Activated CD4-positive, alpha-beta T cell treated with anti-CD3 and anti-CD28 coated beads, Interleukin-2, amount 50 U/mL, for 16 hours (primary cell): ENCODE measurements around the gene RPL29.
A peak's percentile ranks its signal among the peaks of the same experiment; 100 is the strongest.

ENCODE experiments used
- DNase-seq: peaks from one replicate; pipeline ENCODE4 v3.0.0-alpha.2; 2020

RPL29 gene

DNA sequence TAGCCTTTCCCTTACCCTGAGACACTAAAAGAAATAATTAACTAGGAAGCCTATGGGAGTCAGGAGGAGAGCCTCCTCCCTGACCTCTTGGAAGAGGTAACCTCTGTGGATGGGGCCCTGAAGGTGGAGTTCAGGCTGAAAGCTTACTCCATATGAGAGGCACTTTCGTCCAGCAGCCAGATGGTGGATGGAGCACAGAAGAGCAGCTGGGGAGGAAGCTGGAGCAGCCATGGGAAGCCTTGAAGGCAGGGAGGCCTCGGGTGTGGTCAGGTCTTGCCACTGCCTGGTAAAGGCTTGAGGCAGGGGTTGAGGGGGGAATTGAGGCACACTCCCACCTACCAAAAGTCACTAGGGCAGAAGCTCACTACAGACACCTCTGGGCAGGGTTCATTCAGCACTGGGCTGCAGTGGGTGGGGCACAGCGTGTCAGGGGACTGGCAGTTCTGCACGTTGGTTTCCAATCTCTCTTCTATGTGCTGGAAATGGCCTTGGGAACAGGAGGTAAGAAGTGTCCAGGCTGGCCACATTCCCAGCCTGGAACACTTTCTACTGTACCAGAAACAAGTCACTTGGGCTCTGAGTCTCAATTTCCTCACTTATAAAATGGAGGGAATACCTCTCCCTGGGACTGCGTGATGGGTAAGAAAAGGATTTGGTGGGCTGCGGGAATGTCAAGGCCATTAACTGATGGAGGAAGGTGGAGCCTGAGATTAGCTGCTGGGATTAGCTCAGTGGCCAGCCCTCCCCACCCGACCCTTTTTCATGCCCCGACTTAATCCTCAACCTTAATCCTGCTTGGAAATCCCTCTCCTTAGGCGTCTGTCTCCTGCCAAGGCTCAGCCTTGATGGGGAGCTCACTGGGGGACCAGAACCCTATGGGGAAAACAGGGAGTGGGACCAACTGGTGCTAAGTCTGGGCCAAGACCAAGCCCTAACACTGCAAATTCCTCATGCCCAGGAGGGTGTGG, 33.8 kb downstream of the RPL29 start:
- no peak for DNase-seq

DNA sequence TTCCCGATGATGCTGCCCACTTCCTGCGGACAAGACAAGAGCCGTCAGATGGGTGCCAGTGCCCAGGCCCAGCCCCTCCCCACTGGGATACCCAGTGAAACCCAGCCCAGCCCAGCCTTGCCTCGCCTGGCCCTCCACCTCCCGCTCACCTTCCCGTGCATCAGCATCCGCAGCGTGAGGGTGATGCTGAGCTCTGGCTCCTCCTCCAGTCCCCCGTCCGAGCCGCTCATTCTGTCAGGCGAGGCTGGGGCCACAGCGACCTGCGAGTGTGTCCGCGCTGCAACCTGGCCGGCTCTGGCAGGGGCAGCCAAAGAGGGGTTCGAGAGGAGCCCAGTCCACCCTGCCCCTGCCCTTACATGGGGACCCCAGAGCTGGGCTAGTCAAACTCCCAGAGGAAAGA, 34.7 kb downstream of the RPL29 start:
- no peak for DNase-seq

DNA sequence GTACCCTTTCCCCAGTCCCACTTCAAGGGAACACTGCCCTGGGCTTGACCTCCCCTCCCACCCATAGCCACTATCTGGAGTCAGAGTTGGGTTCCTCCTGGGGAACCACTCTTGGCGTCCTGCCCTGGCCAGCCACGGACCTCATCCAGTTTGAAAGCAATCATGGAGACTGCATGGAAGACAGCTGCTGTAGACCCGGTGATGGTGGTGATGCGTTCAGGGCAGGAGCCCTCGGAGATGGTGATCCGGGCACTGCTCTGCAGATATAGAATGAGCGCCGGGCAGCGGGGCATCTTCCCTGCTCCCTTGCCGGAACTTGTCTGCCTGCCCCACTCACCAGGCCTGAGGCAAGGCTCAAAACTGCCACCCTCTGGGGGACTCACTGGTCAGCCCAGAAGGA, 35.3 kb downstream of the RPL29 start:
- no peak for DNase-seq

DNA sequence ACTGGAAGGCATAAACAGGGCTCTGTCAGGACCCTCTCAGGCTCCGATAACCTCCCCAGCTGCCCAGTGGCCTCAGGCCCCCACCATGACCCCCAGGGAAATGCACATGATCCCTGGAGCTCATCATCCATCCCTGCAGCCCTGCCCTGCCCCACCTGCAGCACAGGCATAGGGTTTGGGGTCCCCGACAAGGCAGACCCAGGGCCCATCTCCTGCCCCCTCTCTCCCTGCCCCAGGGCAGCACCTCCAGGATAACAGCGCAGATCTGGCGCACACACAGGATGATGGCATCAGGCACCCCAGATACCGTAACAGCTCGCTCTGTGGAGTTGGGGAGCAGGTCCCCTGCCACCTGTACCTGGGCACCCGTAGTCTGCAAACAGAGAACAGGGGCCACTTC, 36.0 kb downstream of the RPL29 start:
- no peak for DNase-seq

DNA sequence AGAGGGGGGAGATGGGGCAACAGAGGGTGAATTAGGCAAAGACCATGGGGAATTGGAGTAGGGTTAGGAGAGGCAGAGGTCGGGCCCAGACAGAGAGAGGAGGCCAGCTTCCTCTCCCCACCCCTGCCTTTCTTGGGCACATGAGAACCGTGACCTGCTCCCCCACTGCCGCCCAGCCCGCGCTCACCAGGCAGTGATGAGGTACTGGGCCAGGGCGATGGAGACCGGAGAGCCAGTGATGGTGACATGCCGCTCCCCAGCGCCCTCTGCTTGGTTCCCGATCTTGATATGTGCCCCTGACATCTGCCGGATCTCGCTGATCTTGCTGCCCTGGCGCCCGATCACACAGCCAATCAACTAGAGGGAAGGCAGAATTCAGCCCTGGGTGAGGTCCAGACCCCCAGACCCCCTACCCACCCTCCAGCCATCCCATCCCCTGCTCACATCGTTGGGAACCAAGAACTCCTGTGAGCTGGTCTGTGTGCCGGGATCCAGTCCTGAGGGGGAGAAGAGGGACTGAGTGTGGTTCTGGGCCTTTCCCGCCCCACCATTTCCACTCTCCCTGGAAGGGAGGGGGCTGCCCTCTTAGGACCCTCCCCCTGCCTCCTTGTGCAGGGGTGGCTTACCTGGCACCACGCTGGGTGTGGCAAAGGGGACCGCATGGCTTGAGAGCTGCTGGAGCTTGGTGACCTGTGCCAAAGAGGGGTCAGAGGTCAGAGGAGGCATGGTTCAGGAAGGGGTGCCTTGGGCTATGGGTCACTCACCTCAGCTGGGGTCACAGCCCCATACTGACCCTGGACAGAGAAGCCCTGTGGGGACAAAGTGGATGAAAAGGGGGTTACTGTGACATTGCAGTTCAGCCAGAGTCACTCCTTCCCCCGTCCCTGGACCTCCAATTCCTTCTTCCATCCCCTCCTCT, 36.8 kb downstream of the RPL29 start:
- no peak for DNase-seq

DNA sequence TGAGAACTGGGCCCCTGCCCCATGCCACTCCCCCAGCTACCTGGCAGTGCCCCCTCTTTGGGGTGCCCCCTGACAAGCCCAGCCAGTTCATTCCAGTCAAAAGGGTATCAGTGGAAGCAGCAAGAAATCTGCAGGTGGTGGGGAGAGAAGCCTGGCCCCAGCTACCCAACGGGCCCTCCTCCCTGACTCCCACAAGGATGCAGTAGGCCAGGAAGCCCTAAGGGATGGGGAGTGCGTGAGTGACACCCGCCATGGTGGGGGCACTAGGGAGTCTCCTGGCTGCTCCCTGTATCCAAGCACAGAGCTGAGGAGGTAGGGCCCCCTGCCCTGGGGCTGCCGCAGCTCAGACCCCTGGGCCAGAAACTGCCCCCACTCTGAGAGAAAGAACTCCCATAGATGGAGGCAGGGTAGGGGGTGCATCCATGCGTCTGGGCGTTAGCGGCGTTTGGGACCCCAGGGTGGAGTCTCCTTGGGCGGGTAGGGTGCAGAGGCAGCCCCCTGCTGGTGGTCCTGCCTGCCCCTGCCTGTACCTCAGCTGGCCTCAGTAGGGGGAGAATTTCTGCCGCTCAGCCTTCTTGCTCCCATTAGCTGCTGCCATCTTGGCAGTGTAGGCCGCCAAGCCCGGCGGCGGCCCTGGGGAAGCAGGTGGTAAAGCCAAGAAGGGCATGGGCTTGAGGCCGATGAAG, 38.0 kb downstream of the RPL29 start:
- DNase-seq = no peak

DNA sequence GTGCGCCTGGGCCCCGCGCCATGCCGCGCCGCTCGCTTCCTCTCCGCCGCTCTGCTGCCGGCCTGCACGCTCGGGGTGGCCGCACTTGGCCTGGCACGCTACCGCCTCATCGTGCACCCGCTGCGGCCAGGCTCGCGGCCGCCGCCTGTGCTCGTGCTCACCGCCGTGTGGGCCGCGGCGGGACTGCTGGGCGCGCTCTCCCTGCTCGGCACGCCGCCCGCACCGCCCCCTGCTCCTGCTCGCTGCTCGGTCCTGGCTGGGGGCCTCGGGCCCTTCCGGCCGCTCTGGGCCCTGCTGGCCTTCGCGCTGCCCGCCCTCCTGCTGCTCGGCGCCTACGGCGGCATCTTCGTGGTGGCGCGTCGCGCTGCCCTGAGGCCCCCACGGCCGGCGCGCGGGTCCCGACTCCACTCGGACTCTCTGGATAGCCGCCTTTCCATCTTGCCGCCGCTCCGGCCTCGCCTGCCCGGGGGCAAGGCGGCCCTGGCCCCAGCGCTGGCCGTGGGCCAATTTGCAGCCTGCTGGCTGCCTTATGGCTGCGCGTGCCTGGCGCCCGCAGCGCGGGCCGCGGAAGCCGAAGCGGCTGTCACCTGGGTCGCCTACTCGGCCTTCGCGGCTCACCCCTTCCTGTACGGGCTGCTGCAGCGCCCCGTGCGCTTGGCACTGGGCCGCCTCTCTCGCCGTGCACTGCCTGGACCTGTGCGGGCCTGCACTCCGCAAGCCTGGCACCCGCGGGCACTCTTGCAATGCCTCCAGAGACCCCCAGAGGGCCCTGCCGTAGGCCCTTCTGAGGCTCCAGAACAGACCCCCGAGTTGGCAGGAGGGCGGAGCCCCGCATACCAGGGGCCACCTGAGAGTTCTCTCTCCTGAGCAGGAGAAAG, 39.6 kb downstream of the RPL29 start:
- DNase-seq = peak; percentile 26

DNA sequence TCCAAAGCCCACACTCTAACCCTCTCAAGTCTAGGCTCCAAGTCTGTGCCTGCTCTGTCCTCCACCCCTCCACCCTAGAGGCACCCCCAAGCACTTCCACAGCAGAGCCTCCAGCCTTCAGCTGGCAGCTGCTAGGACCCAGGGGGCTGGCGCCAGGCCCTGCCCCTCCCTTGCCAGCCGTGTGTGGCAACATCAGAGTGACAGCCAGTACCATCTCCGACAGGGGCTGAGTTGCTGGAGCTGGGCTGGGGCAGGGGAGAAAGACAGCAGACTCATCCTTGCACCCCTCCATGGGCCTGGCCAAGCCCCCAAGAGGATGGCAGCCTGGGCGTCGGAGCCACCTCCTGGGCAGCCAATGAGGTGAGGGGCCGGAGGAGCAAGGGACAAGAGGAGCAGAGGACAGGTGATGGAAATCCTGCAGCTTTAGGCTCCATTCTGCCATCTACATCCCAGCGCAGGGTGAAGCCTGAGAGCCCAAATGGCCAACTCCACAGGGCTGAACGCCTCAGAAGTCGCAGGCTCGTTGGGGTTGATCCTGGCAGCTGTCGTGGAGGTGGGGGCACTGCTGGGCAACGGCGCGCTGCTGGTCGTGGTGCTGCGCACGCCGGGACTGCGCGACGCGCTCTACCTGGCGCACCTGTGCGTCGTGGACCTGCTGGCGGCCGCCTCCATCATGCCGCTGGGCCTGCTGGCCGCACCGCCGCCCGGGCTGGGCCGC, 40.4 kb downstream of the RPL29 start, which contains the start of gene GPR62:
Gene GPR62 (plus strand): TSS at position 207 of the 718 bp plus-strand sequence. CDS start 272 bp downstream, at position 479.
- no peak for DNase-seq

DNA sequence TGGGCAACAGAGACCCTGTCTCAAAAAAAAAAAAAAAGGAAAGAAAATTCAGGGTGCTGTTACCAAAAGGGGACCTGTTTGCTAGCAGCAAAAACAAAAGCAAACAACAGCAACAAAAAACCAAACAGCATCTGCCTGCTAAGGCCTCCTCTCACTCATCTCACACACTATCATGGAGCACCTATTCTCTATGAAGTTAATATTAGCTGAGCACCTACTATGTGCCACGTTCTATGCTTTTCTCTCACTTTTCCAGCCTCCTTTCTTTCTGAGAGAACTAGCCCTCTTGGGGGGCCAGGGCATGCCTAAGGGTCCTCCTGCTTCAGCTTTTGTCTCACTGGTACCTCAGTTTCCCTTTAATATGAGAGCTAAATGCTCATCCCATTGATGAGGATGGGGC, 41.0 kb downstream of the RPL29 start:
- DNase-seq = no peak

DNA sequence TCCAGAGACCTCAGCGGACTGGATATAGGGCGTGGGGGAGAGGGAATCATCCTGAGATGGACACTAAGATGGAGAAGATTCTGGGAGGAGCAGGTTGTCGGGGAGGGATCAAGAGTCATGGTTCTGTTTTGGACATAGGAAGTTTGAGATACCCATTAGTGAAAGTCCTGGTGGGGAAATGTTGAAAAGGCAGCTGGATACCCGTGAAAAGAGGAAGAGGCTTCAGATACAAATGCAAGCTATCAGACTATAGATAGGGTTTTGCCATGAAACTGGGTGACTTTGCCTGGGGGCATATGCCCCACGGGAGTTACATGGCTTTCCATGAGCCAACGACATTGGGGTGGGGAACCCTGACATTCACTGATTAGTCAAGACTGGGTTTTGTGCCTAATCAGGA, 41.6 kb downstream of the RPL29 start:
- DNase-seq = no peak

DNA sequence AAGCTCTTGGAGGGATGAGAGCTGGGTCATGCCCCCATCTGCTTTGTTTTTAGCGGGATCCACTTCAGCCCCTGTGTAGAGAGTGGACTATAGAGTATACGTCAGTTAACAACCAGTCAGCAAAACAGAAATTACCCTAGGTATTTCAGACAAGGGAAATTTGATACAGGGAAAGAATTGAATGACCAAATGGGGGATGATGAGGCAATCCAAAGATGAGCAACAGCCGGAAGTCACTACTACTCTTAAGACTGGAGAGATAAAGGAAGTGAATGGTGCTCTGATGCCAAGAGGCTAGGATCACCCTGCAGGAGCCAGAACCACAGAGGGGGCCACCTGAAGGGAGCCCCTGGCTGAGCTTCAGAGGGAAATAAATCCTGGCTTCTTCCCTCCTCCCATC, 42.2 kb downstream of the RPL29 start:
- DNase-seq = no peak

DNA sequence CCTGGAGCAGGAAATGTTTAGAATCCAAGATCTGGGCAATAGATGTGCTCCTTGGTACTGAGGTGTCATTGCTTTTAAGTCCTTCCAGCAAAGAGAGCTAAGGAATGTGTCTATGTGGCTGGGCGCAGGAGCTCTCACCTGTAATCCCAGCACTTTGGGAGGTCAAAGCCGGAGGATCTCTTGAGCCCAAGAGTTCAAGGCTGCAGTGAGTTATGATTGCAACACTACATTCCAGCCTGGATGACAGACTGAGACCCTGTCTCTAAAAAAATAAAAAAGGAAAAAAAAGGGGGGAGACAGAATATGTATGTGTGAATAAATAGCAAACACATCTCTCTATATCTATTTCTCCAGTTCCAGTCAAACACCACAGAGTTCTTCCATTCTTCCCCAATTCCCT, 44.8 kb downstream of the RPL29 start:
- DNase-seq = no peak

DNA sequence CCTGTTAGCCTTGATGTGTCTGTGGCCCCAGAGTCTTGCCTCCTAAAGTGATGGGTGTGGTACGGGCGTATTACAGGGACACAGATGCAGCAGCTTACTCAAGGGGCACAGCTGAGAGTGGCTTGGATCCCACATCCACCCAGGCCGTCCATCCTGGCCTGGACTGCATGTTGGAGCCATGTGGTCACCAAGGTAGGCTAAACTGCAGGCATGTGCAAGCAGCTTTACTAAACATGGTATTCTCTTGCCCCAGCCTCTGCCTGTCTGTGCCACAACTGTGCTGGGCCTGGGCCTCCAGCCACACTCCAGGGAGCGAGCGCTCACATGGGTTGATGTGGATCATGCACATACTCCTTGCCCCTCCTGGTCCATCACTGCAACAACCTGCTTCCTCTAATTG, 46.6 kb downstream of the RPL29 start:
- no peak for DNase-seq

DNA sequence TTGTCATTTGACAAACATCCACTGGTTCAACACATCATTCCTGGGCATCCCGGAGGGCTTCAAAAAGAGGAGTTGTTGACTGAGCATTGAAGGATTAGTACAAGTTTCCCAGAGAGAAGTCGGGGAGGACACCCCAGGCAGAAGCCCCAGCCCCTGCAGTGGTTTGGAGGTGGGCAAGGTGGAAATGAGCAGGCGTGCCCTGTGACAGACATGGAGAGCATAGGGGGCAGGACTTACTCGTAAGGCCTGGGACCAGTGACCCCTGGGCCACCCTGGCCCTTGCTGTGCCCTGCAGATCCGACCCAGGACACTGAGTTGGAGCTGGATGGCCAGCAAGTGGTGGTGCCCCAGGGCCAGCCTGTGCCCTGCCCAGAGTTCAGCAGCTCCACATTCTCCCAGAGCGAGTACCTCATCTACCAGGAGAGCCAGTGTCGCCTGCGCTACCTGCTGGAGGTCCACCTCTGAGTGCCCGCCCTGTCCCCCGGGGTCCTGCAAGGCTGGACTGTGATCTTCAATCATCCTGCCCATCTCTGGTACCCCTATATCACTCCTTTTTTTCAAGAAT, 47.6 kb downstream of the RPL29 start:
- DNase-seq = no peak

DNA sequence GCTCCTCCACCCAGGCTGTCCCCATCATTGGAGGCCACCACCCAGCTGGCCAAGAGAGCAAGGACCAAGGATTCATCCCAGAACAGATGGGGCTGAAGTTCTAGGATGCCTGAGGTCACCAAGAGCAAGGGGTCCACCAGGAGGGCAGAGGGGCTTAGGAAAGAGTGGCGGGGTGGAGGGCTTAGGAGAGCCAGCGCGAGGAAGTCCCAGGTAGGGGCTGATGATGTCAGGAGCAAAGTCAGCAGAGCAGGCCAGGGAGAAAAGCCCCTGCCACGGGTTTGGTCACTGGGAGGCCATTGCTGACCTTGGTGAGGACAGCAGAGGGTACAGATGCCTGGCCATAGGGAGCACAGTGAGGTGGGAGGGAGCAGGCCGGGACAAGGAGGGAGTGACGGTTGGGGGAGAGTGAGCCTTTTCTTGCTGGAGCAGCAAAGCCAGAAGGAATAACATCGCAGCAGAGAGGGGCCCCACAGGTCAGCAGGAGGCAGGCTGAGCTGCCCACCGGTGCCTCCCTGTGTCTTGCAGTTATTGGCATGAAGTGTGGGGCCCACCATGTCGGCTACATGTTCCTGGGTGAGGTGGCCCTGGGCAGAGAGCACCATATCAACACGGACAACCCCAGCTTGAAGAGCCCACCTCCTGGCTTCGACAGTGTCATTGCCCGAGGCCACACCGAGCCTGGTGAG, 48.3 kb downstream of the RPL29 start:
- no peak for DNase-seq

DNA sequence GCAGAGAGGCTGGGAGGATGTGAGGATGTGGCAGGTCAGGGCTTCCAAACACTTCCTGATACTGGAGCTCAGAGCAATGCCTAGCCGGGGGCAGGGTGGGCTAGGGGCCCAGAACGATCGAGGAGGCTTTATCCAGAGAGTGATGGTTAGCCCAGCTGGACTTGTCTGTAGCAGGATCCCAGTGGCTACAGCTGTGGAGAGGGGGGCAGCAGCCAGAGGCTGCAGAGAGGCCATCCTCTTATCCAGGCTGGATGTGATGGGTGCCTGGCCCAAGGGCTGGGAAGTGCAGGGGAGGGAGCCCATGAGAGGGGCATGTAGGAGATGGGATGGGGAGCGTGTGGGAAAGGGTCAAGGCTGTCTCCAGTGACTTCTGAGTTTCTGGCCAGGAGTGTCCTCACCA, 48.9 kb downstream of the RPL29 start:
- DNase-seq = no peak

DNA sequence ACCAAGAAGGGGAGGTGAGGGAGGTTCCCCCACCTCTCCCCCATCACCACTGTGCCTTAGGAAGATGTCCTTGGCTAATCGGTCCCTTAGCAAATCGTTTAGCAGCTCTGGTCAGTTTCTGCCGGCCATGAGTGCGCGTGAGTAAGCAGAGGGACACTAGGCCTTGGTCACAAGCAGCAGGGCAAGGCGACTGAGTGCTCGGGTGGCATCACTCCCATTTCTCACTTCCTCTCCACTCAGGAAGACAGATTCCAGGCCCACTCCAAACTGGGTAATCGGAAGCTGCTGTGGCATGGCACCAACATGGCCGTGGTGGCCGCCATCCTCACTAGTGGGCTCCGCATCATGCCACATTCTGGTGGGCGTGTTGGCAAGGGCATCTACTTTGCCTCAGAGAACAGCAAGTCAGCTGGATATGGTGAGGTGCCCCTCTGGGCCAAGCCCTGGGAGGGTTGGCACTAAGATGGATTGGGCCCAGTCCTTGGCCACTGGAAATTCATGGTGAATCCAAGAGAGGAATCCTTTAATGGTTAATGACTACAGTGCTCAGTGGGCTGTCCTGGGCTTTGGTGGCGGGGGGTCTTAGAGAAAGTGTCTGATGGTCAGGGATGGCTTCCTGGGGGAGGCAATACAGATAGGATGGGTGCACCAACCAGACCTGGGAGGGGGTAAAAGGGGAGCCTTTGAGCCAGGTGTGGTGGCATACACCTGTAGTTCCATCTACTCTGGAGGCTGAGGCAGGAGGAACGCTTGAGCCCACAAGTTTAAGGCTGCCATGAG, 49.6 kb downstream of the RPL29 start:
- no peak for DNase-seq

DNA sequence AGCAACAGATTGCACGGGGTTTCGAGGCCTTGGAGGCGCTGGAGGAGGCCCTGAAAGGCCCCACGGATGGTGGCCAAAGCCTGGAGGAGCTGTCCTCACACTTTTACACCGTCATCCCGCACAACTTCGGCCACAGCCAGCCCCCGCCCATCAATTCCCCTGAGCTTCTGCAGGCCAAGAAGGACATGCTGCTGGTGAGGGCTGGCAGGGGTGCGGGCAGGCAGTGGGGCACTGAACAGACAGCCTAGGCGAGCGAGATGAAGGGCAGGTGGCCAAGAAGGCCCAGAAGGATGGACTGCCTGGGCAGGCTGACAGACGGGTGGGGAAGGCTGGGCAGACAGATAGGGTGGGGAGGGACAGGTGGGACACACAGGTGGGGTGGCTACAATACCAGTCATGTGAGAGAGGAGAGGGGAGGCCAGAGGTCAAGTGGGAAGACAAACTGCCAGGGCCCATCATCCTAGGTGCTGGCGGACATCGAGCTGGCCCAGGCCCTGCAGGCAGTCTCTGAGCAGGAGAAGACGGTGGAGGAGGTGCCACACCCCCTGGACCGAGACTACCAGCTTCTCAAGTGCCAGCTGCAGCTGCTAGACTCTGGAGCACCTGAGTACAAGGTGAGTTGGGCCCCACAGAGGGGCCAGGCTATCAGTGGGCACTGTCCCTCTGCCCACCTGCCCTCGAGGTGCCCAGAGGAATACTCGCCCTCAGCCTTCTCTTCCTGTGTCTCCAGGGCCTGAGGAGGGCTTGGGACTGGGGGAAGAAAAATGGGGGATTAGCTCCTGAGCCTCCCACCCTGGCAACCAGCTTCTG, 50.5 kb downstream of the RPL29 start:
- DNase-seq = no peak
